Right lobe of liver (tissue), 6 donors: ENCODE measurements around the gene POM121. TPM values are rescaled to one million over a fixed set of nuclear protein-coding genes. Genes with fewer than 3 reads are reported as not detected.
"Not testable (repeated sequence)": the region's sequence is repeated elsewhere in the genome, so short reads cannot be mapped to it uniquely, and the experiment has no call there.

Experiments used
- ATAC-seq, 4 donors: fragments of 200-7000 bp; cut with Tn5 transposase; one replicate each; pipeline ENCODE4 v1.9.1; 2020; ENCODE audit warnings: mild to moderate bottlenecking in 4 of 4, moderate library complexity in 4 of 4
- DNase-seq, 3 donors: peaks; one replicate each; pipeline ENCODE4 v3.0.0-alpha.2; 2020
- H3K27ac ChIP-seq, 3 donors: fragments of 200-600 bp; one replicate each; pipeline ENCODE4 v1.8.0; 2022
- H3K27me3 ChIP-seq, 2 donors: fragments of 200-600 bp; one replicate each; pipeline ENCODE4 v1.8.0; 2022
- H3K36me3 ChIP-seq, 4 donors: fragments of 200-600 bp; sonication (generic) in 1 of 4; one replicate each; pipeline versions ENCODE4 v1.5.1 to v1.8.0; 2017 to 2022; ENCODE audit warnings: control low read depth in 1 of 4
- H3K4me1 ChIP-seq, 4 donors: fragments of 200-600 bp; sonication (generic) in 1 of 4; one replicate each; pipeline versions ENCODE4 v1.5.1 to v1.8.0; 2017 to 2022; ENCODE audit warnings: control low read depth in 1 of 4
- H3K4me3 ChIP-seq, 3 donors: fragments of 200-600 bp; one replicate each; pipeline ENCODE4 v1.8.0; 2022
- H3K9me3 ChIP-seq, 4 donors: fragments of 200-600 bp; sonication (generic) in 1 of 4; one replicate each; pipeline versions ENCODE4 v1.5.1 to v1.8.0; 2017 to 2022; ENCODE audit warnings: control low read depth in 1 of 4
- CTCF ChIP-seq, 4 donors: fragments of 200-600 bp in 3 of 4; fragments of 450-650 bp in 1 of 4; IDR thresholded peaks; one replicate each; pipeline versions ENCODE4 v1.5.1 to v1.8.0; 2016 to 2022; ENCODE audit warnings: antibody characterized with exemption in 4 of 4, mild to moderate bottlenecking in 2 of 4
- POLR2A ChIP-seq: fragments of 450-650 bp; IDR thresholded peaks from one replicate; pipeline ENCODE4 v1.6.1; 2017; ENCODE audit warnings: antibody characterized with exemption, mild to moderate bottlenecking
- WGBS: methylation state at CpG from one replicate; pipeline ENCODE4 v1.1.6; 2018; ENCODE audit warnings: low coverage, low lambda C conversion rate; ENCODE audit not compliant: insufficient coverage; ENCODE audit errors: missing lambda C conversion rate; 5-methylcytosine and 5-hydroxymethylcytosine counted together
- intact Hi-C, 2 donors: fragments of 100-400 bp; cut with DNase I; formaldehyde crosslinking; loops; one replicate each; pipeline versions ENCODE4 v1.11.2 to v1.14.1; 2022
- total RNA-seq, 6 experiments: library from RNA; depleted of rRNA in 2 of 6; stranded (reverse); fragments of >200 nt in 2 of 6; fragmentation: NEBNext Ultra II Directional in 3 of 6; extraction: Animal tissue kit (Norgen Biotek cat#: 25700) in 3 of 6; gene quantifications; one replicate each; pipeline versions ENCODE4 v1.1.0 to v1.2.4, GENCODE V29; 2016 to 2023
- donor health status: DM: no; HTN: yes; CAD: no.
- donor health status: DM: no; HTN: no; CAD: no.
- donor health status: DM: no; HTN: no; CAD: no.
- donor health status: DM: no; HTN: yes; CAD: no.
- donor health status: DM: no; HTN: yes; CAD: no.

POM121 gene
- total RNA-seq, 6 experiments from 2014 or later: 14.2 to 19.0 (median 16.6) TPM

- Histone ChIP-seq H3K27ac (peak overlapping the region; percentile 54 to 93 (median 91)), H3K4me3 (peak overlapping the region in 1 of 3 donors; percentile 2), H3K4me1 (peaks cover 0 to 46% (median 8%) of the 10 kb centered on the region in 4 donors)
- H3K9me3 ChIP-seq, intact Hi-C loops, H3K36me3 ChIP-seq, H3K27me3 ChIP-seq: not testable (repeated sequence)
- 29% methylated on average over 9 of the region's 9 CpGs for WGBS
- peak; percentile 92 to 96 (median 92) for ATAC-seq
- peak; percentile 64 to 91 (median 78) for TF ChIP-seq CTCF (IDR thresholded peaks at IDR 0.05)
- peak; percentile 74 to 85 (median 81) for DNase-seq
These were observed 10.0 kb upstream of the POM121 start for GRCh38 chr7:72914756-72915525.

GRCh38 chr7:72919256-72919775 lies 5.6 kb upstream of the POM121 start:
- Histone ChIP-seq H3K36me3 (no peaks in the 10 kb centered on the region), H3K27ac (peak overlapping the region in 1 of 3 donors; percentile 50), H3K27me3 (no peaks in the 10 kb centered on the region), H3K4me3 (no peak overlapping the region), H3K4me1 (peaks cover 0 to 43% (median 7%) of the 10 kb centered on the region in 4 donors), H3K9me3 (no peaks in the 10 kb centered on the region)
- WGBS: 88% methylated on average over 4 of the region's 4 CpGs
- no peak for TF ChIP-seq POLR2A
- no peak for TF ChIP-seq CTCF (IDR thresholded peaks at IDR 0.05)
- intact Hi-C loops: no loop called here
- no peak for ATAC-seq
- DNase-seq: no peak

- H3K27ac ChIP-seq: peak overlapping the region; percentile 79 to 91 (median 89)
- no peaks in the 10 kb centered on the region for H3K9me3 ChIP-seq
- DNase-seq: no peak
- peaks cover 0 to 31% (median 13%) of the 10 kb centered on the region in 4 donors for H3K36me3 ChIP-seq
- peak overlapping the region; percentile 80 to 81 (median 81) for H3K4me3 ChIP-seq
- intact Hi-C loops: no loop called here
- no peaks in the 10 kb centered on the region for H3K27me3 ChIP-seq
- H3K4me1 ChIP-seq: peaks cover 0 to 16% (median 7%) of the 10 kb centered on the region in 4 donors
- peak in 3 of 4 donors; percentile 4 to 8 (median 5) for ATAC-seq
- 0% methylated on average over 5 of the region's 5 CpGs for WGBS
- TF ChIP-seq POLR2A (no peak), CTCF (IDR thresholded peaks at IDR 0.05) (no peak)
These were observed 536 bp upstream of the POM121 start for GRCh38 chr7:72924386-72924732.

GRCh38 chr7:72925546-72926120 lies 738 bp downstream of the POM121 start:
- H3K36me3 ChIP-seq: peaks cover 0 to 44% (median 21%) of the 10 kb centered on the region in 4 donors
- H3K4me3 ChIP-seq: peak overlapping the region; percentile 80 to 81 (median 81)
- H3K9me3 ChIP-seq: no peaks in the 10 kb centered on the region
- intact Hi-C loops: no loop called here
- DNase-seq (no peak), ATAC-seq (no peak)
- H3K4me1 ChIP-seq: peaks cover 0 to 10% (median 4%) of the 10 kb centered on the region in 4 donors
- H3K27ac ChIP-seq: peak overlapping the region; percentile 79 to 91 (median 89)
- 5% methylated on average over 6 of the region's 35 CpGs for WGBS
- TF ChIP-seq CTCF (IDR thresholded peaks at IDR 0.05): no peak
- no peaks in the 10 kb centered on the region for H3K27me3 ChIP-seq

- H3K27me3 ChIP-seq, H3K27ac ChIP-seq, DNase-seq, intact Hi-C loops, H3K9me3 ChIP-seq, H3K4me3 ChIP-seq, ATAC-seq, H3K4me1 ChIP-seq: not testable (repeated sequence)
- peaks cover 0 to 56% (median 25%) of the 10 kb centered on the region in 4 donors for H3K36me3 ChIP-seq
- WGBS: 75% methylated on average over 2 of the region's 6 CpGs
These were observed 2.9 kb downstream of the POM121 start for GRCh38 chr7:72927791-72928190.

GRCh38 chr7:72928216-72928615 lies 3.3 kb downstream of the POM121 start:
- H3K27me3 ChIP-seq, H3K4me3 ChIP-seq, ATAC-seq, intact Hi-C loops, H3K9me3 ChIP-seq, DNase-seq, H3K27ac ChIP-seq, H3K4me1 ChIP-seq: not testable (repeated sequence)
- 85% methylated on average over 6 of the region's 6 CpGs for WGBS
- peaks cover 0 to 56% (median 25%) of the 10 kb centered on the region in 4 donors for H3K36me3 ChIP-seq

- H3K4me1 ChIP-seq, H3K27me3 ChIP-seq, H3K9me3 ChIP-seq, H3K4me3 ChIP-seq, H3K27ac ChIP-seq, intact Hi-C loops: not testable (repeated sequence)
- peaks cover 0 to 27% (median 5%) of the 10 kb centered on the region in 4 donors for H3K36me3 ChIP-seq
- WGBS: 86% methylated on average over 6 of the region's 20 CpGs
- ATAC-seq (peak in 3 of 4 donors; percentile 4 to 22 (median 6)), DNase-seq (peak in 1 of 3 donors; percentile 52)
These were observed 17.3 kb downstream of the POM121 start for GRCh38 chr7:72942022-72942705.
